Stimulated activated CD4-positive, alpha-beta T cell treated with anti-CD3 and anti-CD28 coated beads, TNF-alpha, amount 100 ng/mL, for 4 hours (primary cell): Measurements from ENCODE around the gene WNT7B.

Source experiments
- DNase-seq, 3 experiments: peaks; one replicate each; pipeline ENCODE4 v3.0.0-alpha.2; 2020; ENCODE audit warnings: low read depth in 3 of 3

Gene WNT7B

GRCh38 chr22:45907378-45907777, 69.6 kb downstream of the WNT7B start:
- no peak for DNase-seq

GRCh38 chr22:45906946-45907345, 70.0 kb downstream of the WNT7B start:
- DNase-seq: no peak

DNA sequence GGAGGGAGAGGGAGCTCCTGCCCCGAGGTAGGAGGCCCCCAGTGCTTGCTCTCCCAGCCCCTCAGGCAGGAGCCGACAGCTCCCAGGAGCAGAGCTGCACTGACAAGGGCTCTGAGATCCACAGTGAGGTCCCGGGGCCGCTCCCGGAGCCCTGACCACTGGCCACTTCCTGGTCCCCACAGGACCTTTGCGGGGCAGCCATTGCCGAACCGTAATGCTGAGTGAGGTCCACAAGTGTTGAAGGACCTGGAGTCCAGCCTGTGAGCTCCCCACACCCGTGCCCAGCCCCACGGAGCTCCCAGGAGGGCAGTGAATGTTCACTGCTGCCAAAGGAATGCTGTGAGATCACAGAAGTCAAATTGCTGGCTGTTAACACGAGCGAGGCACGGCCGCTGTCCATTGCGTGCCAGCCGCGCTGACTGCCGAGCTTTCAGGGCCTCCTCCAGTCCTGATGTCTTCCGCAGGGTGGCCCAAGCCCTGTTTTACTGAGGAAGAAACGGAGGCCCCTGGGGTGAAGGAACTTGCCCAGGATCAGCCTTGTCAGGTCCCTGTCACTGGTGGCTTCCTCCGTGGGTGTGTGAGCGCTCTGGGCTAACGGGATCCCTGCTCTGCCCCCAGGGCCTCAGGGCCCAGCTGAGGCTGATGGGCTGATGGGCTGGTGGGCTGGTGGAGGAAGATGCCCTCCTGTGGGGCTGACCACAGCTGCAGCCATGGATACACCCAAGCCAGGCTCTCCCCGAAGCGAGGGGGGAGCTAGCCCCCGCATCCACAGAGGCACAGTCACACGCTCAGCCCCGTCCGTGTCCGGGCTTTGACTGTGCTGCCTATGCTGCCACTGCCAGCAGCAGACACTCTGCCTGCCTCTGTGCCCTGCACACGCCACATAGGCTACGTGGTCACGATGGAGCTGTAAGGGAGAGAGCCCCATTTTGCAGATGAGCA, 70.8 kb downstream of the WNT7B start:
- DNase-seq: no peak

DNA sequence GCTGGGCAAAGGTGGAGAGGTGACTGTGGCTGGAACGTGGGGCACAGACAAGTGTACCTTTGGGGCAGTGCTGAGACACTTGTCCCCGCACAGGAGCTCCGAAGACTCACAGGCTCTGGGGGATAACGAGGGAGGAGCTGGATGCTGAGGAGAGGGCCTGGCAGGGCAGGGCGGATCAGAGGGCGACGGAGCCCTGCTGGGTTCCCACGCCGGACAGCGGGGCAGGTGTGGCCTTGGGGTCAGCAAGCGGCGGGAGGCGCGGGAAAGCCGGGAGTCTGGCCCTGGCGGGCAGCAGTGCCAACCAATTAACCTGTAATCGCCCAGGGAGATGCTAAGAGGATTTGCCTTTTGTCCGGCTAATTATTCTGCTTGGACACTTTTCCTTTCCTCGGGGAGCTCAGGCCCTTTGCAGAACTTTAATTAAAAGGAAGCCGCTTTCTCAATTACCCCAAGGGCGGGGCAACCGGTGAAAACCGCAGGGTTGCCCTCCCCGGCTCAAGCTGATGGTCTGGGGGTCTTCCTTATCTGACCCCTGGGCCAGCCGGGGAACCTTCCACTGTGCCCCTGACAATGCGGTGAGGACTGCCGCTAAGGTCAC, 71.5 kb downstream of the WNT7B start:
- no peak for DNase-seq

DNA sequence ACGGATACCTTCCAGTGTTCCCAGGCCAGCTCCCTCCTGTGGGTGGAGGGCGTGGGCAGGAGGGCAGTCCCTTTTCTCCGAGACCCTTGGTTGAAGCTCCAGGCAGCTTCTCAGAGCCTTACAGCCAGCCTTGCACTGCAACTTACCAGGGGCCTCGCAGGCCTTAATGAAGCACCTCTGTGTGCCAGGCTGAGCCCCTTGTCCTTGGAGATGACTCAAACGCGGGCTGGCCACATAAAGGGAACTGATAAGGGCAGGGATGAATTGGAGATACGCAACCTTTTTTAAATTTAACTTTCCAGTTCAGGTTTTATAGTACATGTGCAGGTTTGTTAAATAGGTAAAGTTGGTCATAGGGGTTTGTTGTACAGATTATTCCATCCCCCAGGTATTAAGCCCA, 72.7 kb downstream of the WNT7B start:
- no peak for DNase-seq

GRCh38 chr22:45903355-45904135, 73.4 kb downstream of the WNT7B start:
- DNase-seq: no peak

GRCh38 chr22:45897736-45898135, 79.2 kb downstream of the WNT7B start:
- DNase-seq: no peak

DNA sequence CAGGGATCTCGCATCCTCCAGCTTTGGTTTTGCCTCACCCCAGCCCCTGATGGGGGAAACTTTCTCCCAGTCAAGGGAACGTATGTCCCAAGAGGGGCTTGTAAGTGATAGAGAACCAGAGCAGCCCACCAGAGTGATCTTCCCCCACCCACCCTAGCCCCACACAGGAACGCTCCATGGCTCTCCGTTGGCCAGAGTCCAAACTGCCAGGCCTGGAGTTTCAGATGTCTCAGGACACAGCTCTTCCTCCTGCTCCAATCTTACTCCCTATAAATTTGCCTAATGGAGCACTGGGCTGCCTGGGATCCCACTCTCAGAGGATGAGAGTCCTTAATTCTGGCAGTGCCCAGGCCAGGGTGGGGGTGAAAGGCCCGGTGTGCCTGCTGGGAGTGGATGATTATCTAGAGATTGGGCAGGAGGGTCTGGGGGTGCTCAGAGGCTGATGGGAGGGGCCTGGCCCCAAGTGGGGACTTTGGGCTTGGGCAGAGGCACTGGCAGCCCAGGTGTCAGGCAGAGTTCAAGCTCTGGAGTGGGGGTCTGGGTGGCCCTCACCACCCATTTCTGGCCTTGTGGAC, 79.9 kb downstream of the WNT7B start:
- no peak for DNase-seq

- no peak for DNase-seq
Measured at GRCh38 chr22:45896153-45896951, 80.6 kb downstream of the WNT7B start.

GRCh38 chr22:45895436-45896152, 81.4 kb downstream of the WNT7B start:
- no peak for DNase-seq

DNA sequence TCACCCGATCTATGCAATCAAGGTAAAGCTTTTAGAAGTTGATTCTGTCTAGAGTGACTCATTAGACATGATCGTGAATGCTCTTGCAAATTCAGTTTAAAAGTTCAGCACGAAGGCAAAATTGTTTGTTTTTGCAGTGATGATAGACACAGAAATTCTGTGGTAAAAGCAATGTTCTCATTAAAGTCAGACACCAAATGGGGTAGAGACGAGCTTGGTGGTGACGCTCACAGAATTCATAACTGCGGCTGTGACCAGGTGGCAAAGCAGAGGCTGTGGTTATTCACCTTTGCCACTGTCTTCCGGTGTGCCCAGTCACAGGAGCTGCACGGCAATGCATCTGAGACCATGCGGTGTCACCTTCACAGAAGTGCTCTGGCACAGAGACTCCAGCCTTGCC, 83.4 kb downstream of the WNT7B start:
- DNase-seq: no peak

- no peak for DNase-seq
Measured at GRCh38 chr22:45892681-45893461, 84.1 kb downstream of the WNT7B start.

DNA sequence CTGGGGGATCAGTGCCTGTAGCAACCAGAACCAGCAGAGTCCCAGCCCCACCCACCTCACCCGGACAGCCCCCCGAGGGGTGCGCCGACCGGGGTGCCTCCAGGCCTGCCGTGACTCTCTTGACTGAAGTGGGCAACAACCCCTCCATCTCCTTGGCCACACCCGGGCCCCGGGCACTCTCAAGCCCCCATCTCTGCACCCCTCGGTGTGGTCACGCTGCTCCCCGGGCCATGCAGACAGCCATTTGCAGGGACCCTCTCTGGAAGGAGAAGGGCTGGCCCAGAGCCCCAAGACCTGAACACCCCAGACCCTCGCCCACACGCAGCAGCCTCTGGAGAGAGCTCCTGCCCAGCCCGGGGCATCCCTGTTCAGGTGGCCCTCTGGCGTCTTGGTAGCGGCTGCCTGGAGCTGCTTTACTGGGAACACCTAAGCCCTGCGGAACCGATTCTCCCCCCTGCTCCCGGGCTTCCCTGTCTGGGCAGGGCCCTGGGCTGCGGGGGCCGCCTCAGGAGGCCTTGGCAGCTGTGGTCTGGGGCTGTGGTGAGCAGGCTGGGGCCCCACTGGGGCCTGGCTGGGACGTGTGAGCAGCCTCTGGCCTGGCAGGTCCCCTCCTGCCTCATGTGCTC, 84.9 kb downstream of the WNT7B start:
- no peak for DNase-seq

GRCh38 chr22:45891471-45891995, 85.4 kb downstream of the WNT7B start:
- no peak for DNase-seq

GRCh38 chr22:45891021-45891421, 85.9 kb downstream of the WNT7B start:
- DNase-seq: no peak

DNA sequence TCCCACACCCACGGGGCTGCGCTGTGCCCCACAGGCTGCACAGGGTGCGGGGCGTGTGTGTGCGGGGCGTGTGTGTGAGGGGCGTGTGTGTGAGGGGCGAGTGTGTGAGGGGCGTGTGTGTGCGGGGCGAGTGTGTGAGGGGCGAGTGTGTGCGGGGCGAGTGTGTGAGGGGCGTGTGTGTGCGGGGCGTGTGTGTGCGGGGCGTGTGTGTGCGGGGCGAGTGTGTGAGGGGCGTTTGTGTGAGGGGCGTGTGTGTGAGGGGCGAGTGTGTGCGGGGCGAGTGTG, 86.7 kb downstream of the WNT7B start:
- DNase-seq: no peak

GRCh38 chr22:45889539-45890350, 87.2 kb downstream of the WNT7B start:
- DNase-seq: no peak

DNA sequence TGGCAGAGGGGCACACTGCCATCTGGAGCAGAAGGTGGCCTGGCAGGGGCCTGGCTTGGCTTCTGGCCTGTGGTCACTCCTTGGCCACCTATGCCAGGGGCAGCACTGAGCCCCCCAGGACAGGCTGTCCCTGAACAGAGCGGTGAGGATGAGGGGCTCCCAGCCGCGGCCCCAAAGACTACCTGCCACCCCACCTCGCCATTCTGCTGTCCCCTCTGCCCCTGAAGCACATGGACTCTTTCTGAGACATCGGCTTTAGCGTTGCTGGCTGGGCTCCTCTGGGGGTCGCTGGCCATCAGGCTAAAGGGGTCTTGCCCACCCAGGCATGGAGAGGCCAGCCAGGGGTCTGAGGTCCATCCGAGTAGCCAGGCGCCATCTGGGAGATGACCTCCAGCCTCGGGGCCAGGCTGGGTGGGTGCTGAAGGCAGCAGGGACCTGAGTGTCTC, 87.8 kb downstream of the WNT7B start:
- no peak for DNase-seq
